HepG2 (cell line): ENCODE results near the gene FSIP1. TPM values are rescaled to one million over a fixed set of nuclear protein-coding genes. Genes with fewer than 3 reads are reported as not detected.

Experiments used
- ADNP ChIP-seq: sonication (generic); formaldehyde crosslinking; IDR thresholded peaks from 2 replicates; pipeline ENCODE4 v1.4.0; 2020; ENCODE audit warnings: missing genetic modification reagents
- ATF4 ChIP-seq, 2 experiments: fragments of 450-650 bp in 1 of 2; sonication (generic) in 1 of 2; formaldehyde crosslinking; IDR thresholded peaks; 2 replicates each; pipeline versions ENCODE4 v1.5.0 to v1.8.0; 2020 to 2022; ENCODE audit warnings: mild to moderate bottlenecking in 1 of 2, missing genetic modification reagents in 1 of 2
- BATF2 ChIP-seq: sonication (generic); formaldehyde crosslinking; IDR thresholded peaks from 2 replicates; pipeline ENCODE4 v1.8.0; 2022; ENCODE audit warnings: mild to moderate bottlenecking, missing genetic modification reagents, moderate library complexity
- ERF ChIP-seq: IDR thresholded peaks from 2 replicates; pipeline ENCODE4 v1.6.1; 2018; ENCODE audit warnings: missing biosample characterization, missing genetic modification reagents
- GTF2F1 ChIP-seq: fragments of 150-350 bp; IDR thresholded peaks from 2 replicates; pipeline ENCODE4 v1.6.1; 2014; ENCODE audit warnings: low read length
- ISX ChIP-seq: sonication (generic); formaldehyde crosslinking; conservative IDR thresholded peaks from 2 replicates; pipeline ENCODE4 v1.5.0; 2020; ENCODE audit warnings: missing genetic modification reagents
- MAZ ChIP-seq, 2 experiments: sonication (generic) in 1 of 2; formaldehyde crosslinking in 1 of 2; IDR thresholded peaks; 2 replicates each; pipeline versions ENCODE4 v1.5.0 to v1.6.1; 2012 to 2020; ENCODE audit warnings: low read depth in 2 of 2, mild to moderate bottlenecking in 2 of 2, borderline replicate concordance in 1 of 2, improper control_type of control experiment in 1 of 2, low read length in 1 of 2, missing genetic modification reagents in 1 of 2, moderate library complexity in 1 of 2
- MED1 ChIP-seq: sonication (generic); formaldehyde crosslinking; IDR thresholded peaks from 2 replicates; pipeline ENCODE4 v1.4.0; 2020; ENCODE audit warnings: missing genetic modification reagents
- MIER3 ChIP-seq: IDR thresholded peaks from 2 replicates; pipeline ENCODE4 v1.6.1; 2016; ENCODE audit warnings: missing compliant biosample characterization, borderline replicate concordance
- MTA1 ChIP-seq: sonication (generic); formaldehyde crosslinking; IDR thresholded peaks from 2 replicates; pipeline ENCODE4 v1.4.0; 2020; ENCODE audit warnings: missing genetic modification reagents, mild to moderate bottlenecking, borderline replicate concordance
- NR2F2 ChIP-seq: IDR thresholded peaks from 2 replicates; pipeline ENCODE4 v1.6.1; 2012; ENCODE audit warnings: low read depth, inconsistent platforms, borderline replicate concordance
- TBX2 ChIP-seq: sonication (generic); formaldehyde crosslinking; IDR thresholded peaks from 2 replicates; pipeline ENCODE4 v1.5.0; 2020; ENCODE audit warnings: missing genetic modification reagents, mild to moderate bottlenecking, borderline replicate concordance
- TSC22D2 ChIP-seq: sonication (generic); formaldehyde crosslinking; IDR thresholded peaks from 2 replicates; pipeline ENCODE4 v1.5.1; 2020; ENCODE audit warnings: missing genetic modification reagents, mild to moderate bottlenecking, borderline replicate concordance
- ZFP36L1 ChIP-seq: sonication (generic); formaldehyde crosslinking; IDR thresholded peaks from 2 replicates; pipeline ENCODE4 v1.8.0; 2022; ENCODE audit warnings: mild to moderate bottlenecking, missing genetic modification reagents, moderate library complexity
- ZNF230 ChIP-seq: sonication (generic); formaldehyde crosslinking; IDR thresholded peaks from 2 replicates; pipeline ENCODE4 v1.4.0; 2020; ENCODE audit warnings: mild to moderate bottlenecking, missing genetic modification reagents
- ZNF33B ChIP-seq: sonication (generic); formaldehyde crosslinking; IDR thresholded peaks from 2 replicates; pipeline ENCODE4 v1.5.1; 2020; ENCODE audit warnings: mild to moderate bottlenecking, missing genetic modification reagents
- ZNF564 ChIP-seq: sonication (generic); formaldehyde crosslinking; IDR thresholded peaks from 2 replicates; pipeline ENCODE4 v1.8.1; 2023; ENCODE audit warnings: mild to moderate bottlenecking, missing genetic modification reagents
- ZNF589 ChIP-seq: sonication (generic); formaldehyde crosslinking; conservative IDR thresholded peaks from 2 replicates; pipeline ENCODE4 v1.8.0; 2022; ENCODE audit warnings: mild to moderate bottlenecking, moderate library complexity, missing genetic modification reagents
- ZNF687 ChIP-seq: sonication (generic); formaldehyde crosslinking; IDR thresholded peaks from 2 replicates; pipeline ENCODE4 v1.5.1; 2020; ENCODE audit warnings: mild to moderate bottlenecking, missing genetic modification reagents, moderate library complexity
- ZNF850 ChIP-seq: sonication (generic); formaldehyde crosslinking; conservative IDR thresholded peaks from 2 replicates; pipeline ENCODE4 v1.9.0; 2021; ENCODE audit warnings: mild to moderate bottlenecking, missing genetic modification reagents
- ZSCAN5A ChIP-seq: sonication (generic); formaldehyde crosslinking; IDR thresholded peaks from 2 replicates; pipeline ENCODE4 v1.8.0; 2022; ENCODE audit warnings: mild to moderate bottlenecking, missing genetic modification reagents, borderline replicate concordance
- polyA plus RNA-seq, 8 experiments: library from polyadenylated mRNA; depleted of rRNA in 3 of 8; stranded (reverse) in 7 of 8; unstranded in 1 of 8; fragments of >200 nt; fragmentation: Illumina TruSeq in 4 of 8; extraction: Trizol in 4 of 8; gene quantifications; 2 replicates each; pipeline versions ENCODE4 v1.2.1 to v1.2.3, GENCODE V29; 2011 to 2016; ENCODE audit warnings: low read depth in 4 of 8, missing spikeins in 1 of 8, mixed read lengths in 1 of 8; ENCODE audit not compliant: insufficient read depth in 1 of 8
- total RNA-seq, 5 experiments: library from RNA; depleted of rRNA; stranded (reverse); fragments of >200 nt; fragmentation: Illumina TruSeq; extraction: Trizol; gene quantifications; 2 replicates each; pipeline ENCODE4 v1.2.3, GENCODE V29; 2016; ENCODE audit warnings: low read depth in 1 of 5

FSIP1 gene
- total and polyA plus RNA-seq, 2 of the 13 experiments (the other 11 are each of a cell fraction or from before 2014, with no cell fraction given) = 0.18 TPM; not detected in 1

- TF ChIP-seq ATF4 (CRISPR knock-in tag; IDR thresholded peaks at IDR 0.05) (0 out of 4 replicates have a peak, but pooled peaks of 1 of the 2 experiments have one; percentile 39), GTF2F1 (0 out of 2 replicates have a peak, but pooled peaks have one; percentile 29), TBX2 (CRISPR knock-in tag) (peak; percentile 50), ZSCAN5A (peak; percentile 72; the same call in 1 of the 2 replicates), MIER3 (no peak), MAZ (IDR thresholded peaks at IDR 0.05; ENCODE audit: borderline replicate concordance, low read depth, low read length) (peak; percentile 76), MAZ (CRISPR knock-in tag; IDR thresholded peaks at IDR 0.05; ENCODE audit: low read depth) (peak; percentile 80), ZFP36L1 (CRISPR knock-in tag) (0 out of 2 replicates have a peak, but pooled peaks have one; percentile 59), ZNF564 (CRISPR knock-in tag) (0 out of 2 replicates have a peak, but pooled peaks have one; percentile 20), ISX (CRISPR knock-in tag) (no peak), ZNF33B (CRISPR knock-in tag) (no peak), ZNF687 (CRISPR knock-in tag) (peak; percentile 78), MED1 (CRISPR knock-in tag) (peak; percentile 43; the same call in 1 of the 2 replicates), ZNF230 (CRISPR knock-in tag) (no peak; the same call in 1 of the 2 replicates), NR2F2 (no peak), ERF (CRISPR knock-in tag) (peak; percentile 48; the same call in 1 of the 2 replicates), MTA1 (CRISPR knock-in tag) (peak; percentile 57; the same call in 1 of the 2 replicates), TSC22D2 (CRISPR knock-in tag) (0 out of 2 replicates have a peak, but pooled peaks have one; percentile 49), ZNF850 (no peak), BATF2 (CRISPR knock-in tag) (0 out of 2 replicates have a peak, but pooled peaks have one; percentile 33), ADNP (0 out of 2 replicates have a peak, but pooled peaks have one; percentile 10), ZNF589 (0 out of 2 replicates have a peak, but pooled peaks have one; percentile 44)
Observed at GRCh38 chr15:39580485-39581241, 202.0 kb downstream of the FSIP1 start, which contains the start of gene THBS1 (continued).
